NCI-H1930 (cell line): ENCODE results near the gene JMJD6.
"Not testable (repeated sequence)": the region's sequence is repeated elsewhere in the genome, so short reads cannot be mapped to it uniquely, and the experiment has no call there.

Experiments used
- DNase-seq, 2 experiments: peaks; one replicate each; lab custom pipeline; 2025; lab: John Stamatoyannopoulos, UW

JMJD6 gene

GRCh38 chr17:76726231-76726775 lies at the start of gene JMJD6:
Gene JMJD6 (minus strand): TSS chr17:76726606. CDS start chr17:76726475, 131 bp downstream.
- DNase-seq, result peak; percentile 97

- DNase-seq, result no peak
Measured at GRCh38 chr17:76775021-76775600, 48.7 kb upstream of the JMJD6 start.

- DNase-seq, result no peak
Measured at GRCh38 chr17:76772842-76773525, 46.6 kb upstream of the JMJD6 start.

- DNase-seq, result no peak
Measured at GRCh38 chr17:76758570-76758969, 32.2 kb upstream of the JMJD6 start.

GRCh38 chr17:76757256-76757655 lies 30.9 kb upstream of the JMJD6 start:
- no peak for DNase-seq

- DNase-seq, result no peak
Measured at GRCh38 chr17:76755285-76755684, 28.9 kb upstream of the JMJD6 start.

- DNase-seq, result no peak
Measured at GRCh38 chr17:76753061-76753961, 26.9 kb upstream of the JMJD6 start.

GRCh38 chr17:76752006-76752405 lies 25.6 kb upstream of the JMJD6 start:
- no peak for DNase-seq

GRCh38 chr17:76751416-76751993 lies 25.1 kb upstream of the JMJD6 start:
- no peak for DNase-seq

- DNase-seq, result no peak
Measured at GRCh38 chr17:76748657-76749056, 22.3 kb upstream of the JMJD6 start.

- no peak for DNase-seq
Measured at GRCh38 chr17:76747716-76748363, 21.4 kb upstream of the JMJD6 start.

- not testable (repeated sequence) for DNase-seq
Measured at GRCh38 chr17:76745785-76746184, 19.4 kb upstream of the JMJD6 start.

GRCh38 chr17:76744747-76745146 lies 18.3 kb upstream of the JMJD6 start:
- DNase-seq, result no peak

GRCh38 chr17:76742958-76743357 lies 16.6 kb upstream of the JMJD6 start:
- DNase-seq, result no peak

GRCh38 chr17:76740329-76741118 lies 14.1 kb upstream of the JMJD6 start:
- no peak for DNase-seq

GRCh38 chr17:76739568-76740115 lies 13.2 kb upstream of the JMJD6 start:
- not testable (repeated sequence) for DNase-seq

- no peak for DNase-seq
Measured at GRCh38 chr17:76738468-76738850, 12.1 kb upstream of the JMJD6 start.

- DNase-seq, result peak; percentile 87 to 95
Measured at GRCh38 chr17:76737676-76738467, 11.5 kb upstream of the JMJD6 start, which contains the start of gene MFSD11. Gene MFSD11 (plus strand): TSS chr17:76738119. CDS start chr17:76738353, 234 bp downstream.

- peak; percentile 98 to 99 for DNase-seq
Measured at GRCh38 chr17:76737082-76737675, 10.8 kb upstream of the JMJD6 start, which contains the start of gene SRSF2. Gene SRSF2 (minus strand): TSS chr17:76737331. CDS start chr17:76737160, 171 bp downstream.
